GM18858 (cell line): ENCODE results near the gene LRIT3.
A peak's percentile ranks its signal among the peaks of the same experiment; 100 is the strongest.

Source experiments
- ATAC-seq: cut with Tn5 transposase; IDR thresholded peaks from one replicate; pipeline ENCODE4 v1.9.1; 2021; ENCODE audit not compliant: unreplicated experiment

The LRIT3 gene, protein sequence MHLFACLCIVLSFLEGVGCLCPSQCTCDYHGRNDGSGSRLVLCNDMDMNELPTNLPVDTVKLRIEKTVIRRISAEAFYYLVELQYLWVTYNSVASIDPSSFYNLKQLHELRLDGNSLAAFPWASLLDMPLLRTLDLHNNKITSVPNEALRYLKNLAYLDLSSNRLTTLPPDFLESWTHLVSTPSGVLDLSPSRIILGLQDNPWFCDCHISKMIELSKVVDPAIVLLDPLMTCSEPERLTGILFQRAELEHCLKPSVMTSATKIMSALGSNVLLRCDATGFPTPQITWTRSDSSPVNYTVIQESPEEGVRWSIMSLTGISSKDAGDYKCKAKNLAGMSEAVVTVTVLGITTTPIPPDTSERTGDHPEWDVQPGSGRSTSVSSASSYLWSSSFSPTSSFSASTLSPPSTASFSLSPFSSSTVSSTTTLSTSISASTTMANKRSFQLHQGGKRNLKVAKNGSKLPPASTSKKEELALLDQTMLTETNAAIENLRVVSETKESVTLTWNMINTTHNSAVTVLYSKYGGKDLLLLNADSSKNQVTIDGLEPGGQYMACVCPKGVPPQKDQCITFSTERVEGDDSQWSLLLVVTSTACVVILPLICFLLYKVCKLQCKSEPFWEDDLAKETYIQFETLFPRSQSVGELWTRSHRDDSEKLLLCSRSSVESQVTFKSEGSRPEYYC

GRCh38 chr4:109847896-109848442, at the start of gene LRIT3:
Gene LRIT3 (plus strand): TSS chr4:109848107. CDS start chr4:109848202, 95 bp downstream.
- ATAC-seq, result no peak

DNA sequence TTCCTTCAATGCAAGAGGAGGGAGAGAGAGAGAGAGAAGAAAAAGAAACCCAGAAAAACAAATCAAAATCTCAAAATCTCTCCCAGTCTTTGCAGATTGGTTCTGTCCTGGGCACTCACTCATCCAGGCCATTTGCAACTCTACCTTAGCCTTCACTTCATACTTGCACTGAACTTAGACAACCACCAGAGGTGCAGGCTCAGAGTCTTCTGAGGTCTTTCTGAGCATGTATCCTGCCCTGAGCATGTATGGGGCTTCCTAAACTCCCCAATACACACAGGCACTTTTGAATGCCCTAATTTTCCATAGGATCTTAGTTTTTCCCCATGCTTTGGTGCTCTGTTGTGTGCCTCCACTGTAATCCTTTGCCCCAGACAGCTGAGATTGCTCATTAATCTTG, 49.0 kb upstream of the LRIT3 start:
- ATAC-seq, result no peak

GRCh38 chr4:109801099-109801789, 46.7 kb upstream of the LRIT3 start:
- no peak for ATAC-seq

- ATAC-seq, result no peak
These were observed 46.0 kb upstream of the LRIT3 start, which contains the start of gene CFI for GRCh38 chr4:109801895-109802319. Gene CFI (minus strand): TSS chr4:109801999. CDS start chr4:109801971, 28 bp downstream.

GRCh38 chr4:109803924-109804571, 43.9 kb upstream of the LRIT3 start:
- no peak for ATAC-seq

DNA sequence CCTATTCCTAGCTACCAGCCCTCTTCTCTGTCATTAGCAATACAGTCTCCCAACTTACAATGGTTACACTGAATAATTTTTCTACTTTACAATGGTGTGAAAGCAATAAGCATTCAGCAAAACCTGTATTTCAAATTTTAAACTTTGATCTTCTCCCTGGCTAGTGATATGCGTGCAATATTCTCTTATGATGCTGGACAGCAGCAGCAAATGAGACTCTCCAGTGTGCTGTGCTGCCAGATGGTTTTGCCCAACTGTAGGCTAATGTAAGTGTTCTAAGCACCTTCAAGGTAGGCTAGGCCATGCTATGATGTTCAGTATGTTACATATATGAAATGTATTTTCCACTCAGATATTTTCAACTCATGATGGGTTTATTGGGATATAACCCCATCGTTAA, 38.3 kb upstream of the LRIT3 start:
- ATAC-seq, result no peak

DNA sequence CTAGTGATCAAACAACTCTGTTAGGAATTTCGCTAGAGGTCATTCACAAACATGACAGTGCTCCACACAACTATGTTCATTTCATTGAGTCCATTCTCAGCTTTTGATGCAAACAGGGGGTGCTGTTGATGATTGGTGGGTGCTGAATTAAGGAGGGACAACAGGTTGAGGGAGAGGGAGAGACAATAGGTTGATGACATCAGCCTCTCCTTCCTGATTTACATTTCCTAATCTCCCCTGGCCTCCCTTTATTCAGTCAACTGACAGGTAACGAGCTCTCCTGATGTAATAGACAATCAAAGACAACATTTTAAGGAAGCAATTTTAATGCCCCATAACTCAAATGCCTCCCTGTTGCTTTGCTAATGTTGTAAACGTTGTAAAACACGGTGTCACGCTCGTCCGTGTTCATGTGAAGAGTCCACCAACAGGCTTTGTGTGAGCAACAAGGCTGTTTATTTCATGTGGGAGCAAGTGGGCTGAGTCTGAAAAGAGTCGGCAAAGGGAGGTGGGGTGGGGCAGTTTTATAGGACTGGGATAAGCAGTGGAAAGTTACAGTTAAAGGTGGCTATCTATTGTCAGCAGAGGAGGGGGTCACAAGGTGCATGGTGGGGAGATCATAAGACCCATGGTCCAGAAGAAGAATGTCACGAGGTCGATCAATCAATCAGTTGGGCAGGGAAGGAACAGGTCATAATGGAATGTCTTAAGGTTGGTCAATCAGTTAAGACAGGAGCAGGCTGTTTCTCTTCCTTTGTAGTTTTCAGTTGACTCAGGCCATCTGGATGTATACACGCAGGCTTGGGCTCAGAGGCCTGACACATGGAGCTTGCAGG, 37.1 kb upstream of the LRIT3 start:
- no peak for ATAC-seq

DNA sequence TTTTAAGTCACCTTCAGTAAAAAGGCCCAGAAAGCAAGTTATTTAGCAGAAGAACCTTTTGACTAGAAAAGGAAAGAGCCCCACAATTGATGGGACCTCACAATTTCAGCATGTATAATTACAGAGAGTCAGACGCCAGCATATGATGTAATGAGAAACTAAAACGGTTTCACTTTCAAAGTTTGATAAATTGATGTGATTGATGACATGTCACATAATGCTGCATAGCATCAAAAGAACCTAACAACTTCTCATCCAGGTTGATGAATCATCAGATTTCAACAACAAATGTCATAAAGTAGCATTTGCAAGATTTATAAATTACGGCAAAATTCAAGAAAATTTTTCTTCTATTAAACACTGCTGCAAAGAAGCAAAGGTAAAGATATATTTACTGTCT, 36.2 kb upstream of the LRIT3 start:
- ATAC-seq, result no peak

DNA sequence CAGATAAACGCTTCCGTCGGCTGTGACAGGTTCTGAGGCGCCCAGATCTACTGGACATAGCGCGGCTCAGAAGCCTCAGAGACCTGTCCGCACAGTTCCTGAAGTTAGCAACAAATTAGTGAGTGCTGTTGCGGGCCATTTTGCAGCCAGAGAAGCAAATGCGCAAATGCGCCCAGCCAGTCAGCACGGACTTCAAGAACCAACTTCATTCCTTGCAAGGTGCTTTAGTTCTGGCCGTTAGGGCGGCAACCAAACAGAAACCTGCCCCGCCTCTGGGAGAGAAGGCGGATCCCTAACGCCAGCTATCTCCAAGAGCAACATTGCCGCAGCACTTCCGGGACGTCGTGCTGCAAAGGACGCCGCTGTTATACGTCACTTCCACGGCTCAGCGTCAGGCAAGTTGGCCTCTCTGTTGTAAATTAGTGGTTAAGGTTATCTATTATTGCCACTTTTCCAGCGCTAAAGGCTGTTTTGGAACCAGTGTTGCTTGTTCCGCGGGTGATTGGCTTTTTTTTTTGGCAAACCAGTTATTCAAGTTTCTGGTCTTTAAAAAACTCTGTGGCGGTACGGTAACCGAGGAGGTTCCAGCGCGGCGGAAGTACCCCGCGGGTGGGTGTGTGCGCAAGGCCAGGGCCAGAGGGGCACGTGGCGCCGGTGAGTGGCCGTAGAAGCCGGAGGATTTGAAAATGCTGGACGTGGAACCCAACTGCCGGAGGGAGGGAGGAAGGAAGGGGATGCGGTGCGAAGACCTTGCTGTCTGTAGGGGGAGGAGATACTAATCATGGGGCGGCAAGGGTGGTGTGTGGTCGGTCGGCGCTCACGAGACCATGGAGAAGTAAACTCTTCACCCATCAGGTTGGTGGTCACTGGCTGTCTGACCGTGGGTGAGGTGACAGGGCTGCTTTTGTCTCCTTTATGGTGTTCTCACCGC, 32.5 kb upstream of the LRIT3 start, which contains the start of gene GAR1:
Gene GAR1 (plus strand): TSS at position 612 of the 931 bp plus-strand sequence. CDS start 403 bp downstream, outside the sequence.
- ATAC-seq, result peak; percentile 99

DNA sequence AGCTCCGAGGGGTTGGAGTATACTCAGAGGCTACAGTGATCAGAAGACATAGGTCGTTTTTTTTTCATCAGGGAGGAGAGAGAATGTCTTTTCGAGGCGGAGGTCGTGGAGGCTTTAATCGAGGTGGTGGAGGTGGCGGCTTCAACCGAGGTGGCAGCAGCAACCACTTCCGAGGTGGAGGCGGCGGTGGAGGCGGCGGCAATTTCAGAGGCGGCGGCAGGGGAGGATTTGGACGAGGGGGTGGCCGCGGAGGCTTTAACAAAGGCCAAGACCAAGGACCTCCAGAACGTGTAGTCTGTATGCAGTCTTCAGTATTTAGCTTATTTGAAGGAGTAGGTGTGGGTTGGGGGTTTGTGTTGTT, 31.8 kb upstream of the LRIT3 start:
- no peak for ATAC-seq

DNA sequence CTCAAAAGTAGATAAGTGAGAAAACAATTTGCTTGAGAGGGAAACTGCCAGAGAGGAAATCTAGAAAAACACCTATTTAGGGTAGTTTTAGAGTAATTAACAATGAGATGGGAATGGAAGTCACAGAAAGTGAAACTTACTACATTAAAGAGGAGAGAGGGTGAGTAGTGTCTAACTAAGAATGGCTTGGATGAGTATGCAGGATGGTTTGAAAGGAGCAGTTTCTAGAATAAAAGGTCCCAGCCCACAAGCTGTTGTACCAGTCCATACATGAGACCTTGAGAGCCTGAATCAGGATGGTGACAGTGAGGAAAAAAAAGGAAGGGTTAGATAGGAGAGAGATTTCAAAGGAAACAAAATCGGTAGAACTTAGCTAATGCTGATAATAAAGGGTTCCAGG, 31.0 kb upstream of the LRIT3 start:
- no peak for ATAC-seq

- no peak for ATAC-seq
These were observed 29.6 kb upstream of the LRIT3 start for GRCh38 chr4:109818268-109818667.

DNA sequence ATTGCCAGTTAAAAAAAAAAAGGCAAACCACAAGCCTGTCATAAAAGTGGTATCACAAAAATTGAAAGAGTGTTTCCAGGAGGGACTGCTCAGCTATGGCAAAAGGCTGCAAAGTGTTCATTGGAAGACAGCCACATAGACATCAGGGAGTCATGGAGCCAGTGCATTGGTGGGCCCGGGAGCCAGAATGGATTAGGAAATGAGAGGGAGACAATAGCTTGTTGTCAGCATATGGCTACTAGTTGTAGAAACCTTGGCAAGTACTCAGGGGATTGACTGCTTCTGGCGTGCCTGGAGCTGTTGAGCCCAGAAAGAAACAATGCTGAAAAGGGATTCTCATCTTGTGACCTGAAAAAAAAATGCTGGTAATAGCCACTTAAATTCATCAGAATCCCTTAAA, 27.3 kb upstream of the LRIT3 start:
- no peak for ATAC-seq

GRCh38 chr4:109821185-109821584, 26.7 kb upstream of the LRIT3 start:
- no peak for ATAC-seq

DNA sequence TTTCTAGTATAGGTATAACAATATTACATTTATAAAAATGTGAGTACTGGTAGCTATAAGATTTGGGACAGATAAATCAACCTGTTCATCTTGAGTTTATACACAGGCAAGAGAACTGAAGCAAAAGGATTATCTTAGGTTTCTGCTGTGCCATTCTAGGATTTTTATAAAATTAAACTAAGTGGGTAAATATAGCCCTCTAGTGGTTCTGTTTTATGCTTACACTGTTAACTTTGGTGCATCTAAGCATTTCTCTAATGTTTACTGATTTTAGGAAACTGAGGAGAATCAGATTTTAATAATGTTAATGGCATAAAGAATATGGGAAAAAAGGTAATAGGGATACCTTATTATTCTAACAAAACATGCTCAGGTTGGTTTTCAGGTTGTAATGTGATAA, 21.2 kb upstream of the LRIT3 start:
- peak; percentile 79 for ATAC-seq

GRCh38 chr4:109827672-109828071, 20.2 kb upstream of the LRIT3 start, which contains the start of gene RRH:
Gene RRH (plus strand): TSS chr4:109827972. CDS start chr4:109828028, 56 bp downstream.
- ATAC-seq, result no peak

- no peak for ATAC-seq
These were observed 14.2 kb upstream of the LRIT3 start for GRCh38 chr4:109833756-109834155.

GRCh38 chr4:109836985-109837384, 10.9 kb upstream of the LRIT3 start:
- no peak for ATAC-seq
